AG04449 (cell line): ENCODE results near the gene C12orf76.

ENCODE experiments used
- CTCF ChIA-PET: fragments of 350-600 bp; formaldehyde crosslinking; extraction: SDS; loops from one replicate; lab custom pipeline; 2021; ENCODE audit warnings: antibody characterized with exemption; lab: Yijun Ruan, JAX
- POLR2A ChIA-PET: fragments of 400-600, 350-600 bp; formaldehyde crosslinking; extraction: SDS; loops from one replicate; lab custom pipeline; 2020; ENCODE audit warnings: antibody characterized with exemption, inconsistent platforms; lab: Yijun Ruan, JAX
- DNase-seq: peaks from one replicate; pipeline ENCODE4 v3.0.0-alpha.2; 2010; ENCODE audit warnings: low read depth, low spot score
- H3K4me3 ChIP-seq: 2 replicates; pipeline ENCODE4 v1.5.1; 2011; ENCODE audit warnings: low read depth, mild to moderate bottlenecking, control low read depth, low read length
- CTCF ChIP-seq: IDR thresholded peaks from one replicate; pipeline ENCODE4 v1.5.1; 2011; ENCODE audit warnings: mild to moderate bottlenecking, moderate library complexity, low read length, control low read depth, inconsistent platforms; ENCODE audit not compliant: insufficient read depth; ENCODE audit errors: missing control alignments

The C12orf76 gene

GRCh38 chr12:109998241-109998903 lies 50.0 kb downstream of the C12orf76 start:
- no peak for TF ChIP-seq CTCF
- ChIA-PET POLR2A (interaction anchor here (0.8 to 1.7 kb wide), 6 partner anchors 11 to 110 kb away, joined by 3 to 5 read pairs (median 3); no protein-coding TSS in a partner anchor), CTCF (interaction anchor here (0.8 to 1.4 kb wide), 2 partner anchors 26 to 51 kb away, joined by 3 to 4 read pairs; no protein-coding TSS in a partner anchor)
- peak overlapping the region; percentile 87 for H3K4me3 ChIP-seq
- no peak for DNase-seq

GRCh38 chr12:109997393-109997792 lies 50.9 kb downstream of the C12orf76 start:
- no peak for TF ChIP-seq CTCF
- ChIA-PET POLR2A (no interaction called here), CTCF (interaction anchor here (1.4 kb wide), 1 partner anchor 27 kb away, joined by 4 read pairs; no protein-coding TSS in a partner anchor)
- no peak for DNase-seq
- H3K4me3 ChIP-seq = no peak overlapping the region

GRCh38 chr12:109996483-109996853 lies 51.9 kb downstream of the C12orf76 start:
- ChIA-PET POLR2A (no interaction called here), CTCF (no interaction called here)
- peak overlapping the region; percentile 68 for H3K4me3 ChIP-seq
- no peak for TF ChIP-seq CTCF
- DNase-seq = no peak

- TF ChIP-seq CTCF = no peak
- peak within 1 kb of the TSS; percentile 68 for H3K4me3 ChIP-seq
- ChIA-PET POLR2A (no interaction called here), CTCF (interaction anchor here (1.1 kb wide), 1 partner anchor 30 kb away, joined by 3 read pairs; no protein-coding TSS in a partner anchor)
- no peak for DNase-seq
These were observed 52.4 kb downstream of the C12orf76 start, which contains the start of gene GIT2 for GRCh38 chr12:109995686-109996482. TSS of gene GIT2 (minus strand) at chr12:109996368. CDS start at chr12:109996224, 144 bp downstream.

GRCh38 chr12:109995361-109995685 lies 53.0 kb downstream of the C12orf76 start:
- no peak for TF ChIP-seq CTCF
- ChIA-PET POLR2A (no interaction called here), CTCF (interaction anchor here (1.1 kb wide), 1 partner anchor 30 kb away, joined by 3 read pairs; no protein-coding TSS in a partner anchor)
- no peak for DNase-seq
- peak overlapping the region; percentile 68 for H3K4me3 ChIP-seq
